GM21723 (cell line): ENCODE data around the gene MAFG.

Experiments used
- ATAC-seq: cut with Tn5 transposase; IDR thresholded peaks from one replicate; pipeline ENCODE4 v1.9.1; 2021; ENCODE audit warnings: mild to moderate bottlenecking, moderate library complexity; ENCODE audit not compliant: unreplicated experiment

The MAFG gene

GRCh38 chr17:81940538-81941483, 13.3 kb upstream of the MAFG start:
- ATAC-seq = no peak

- ATAC-seq = no peak
These were observed 12.4 kb upstream of the MAFG start for GRCh38 chr17:81939881-81940385.

GRCh38 chr17:81939218-81939617, 11.7 kb upstream of the MAFG start:
- no peak for ATAC-seq

- no peak for ATAC-seq
These were observed 8.2 kb upstream of the MAFG start for GRCh38 chr17:81935709-81936084.

- ATAC-seq = no peak
These were observed 7.5 kb upstream of the MAFG start for GRCh38 chr17:81934850-81935708.

GRCh38 chr17:81934098-81934757, 6.7 kb upstream of the MAFG start:
- no peak for ATAC-seq

- no peak for ATAC-seq
These were observed 5.7 kb upstream of the MAFG start for GRCh38 chr17:81933178-81933699.

- no peak for ATAC-seq
These were observed 4.9 kb upstream of the MAFG start for GRCh38 chr17:81932333-81932983.

GRCh38 chr17:81931557-81932332, 4.2 kb upstream of the MAFG start:
- no peak for ATAC-seq

- ATAC-seq = no peak
These were observed 3.6 kb upstream of the MAFG start for GRCh38 chr17:81931189-81931556.

GRCh38 chr17:81930142-81931125, 2.9 kb upstream of the MAFG start:
- no peak for ATAC-seq

GRCh38 chr17:81929253-81930141, 2.0 kb upstream of the MAFG start:
- ATAC-seq = no peak

GRCh38 chr17:81928544-81929252, 1.2 kb upstream of the MAFG start:
- no peak for ATAC-seq

GRCh38 chr17:81927152-81927652, 333 bp downstream of the MAFG start:
- ATAC-seq = peak; percentile 2

GRCh38 chr17:81926451-81927151, 934 bp downstream of the MAFG start:
- ATAC-seq = peak; percentile 17

- ATAC-seq = no peak
These were observed 1.6 kb downstream of the MAFG start for GRCh38 chr17:81925860-81926450.
